NB4 (cell line): ENCODE measurements around the gene CCDC92.

Source experiments
- DNase-seq: peaks from one replicate; pipeline ENCODE4 v3.0.0; 2010; ENCODE audit warnings: low read depth
- H3K4me3 ChIP-seq: one replicate; pipeline ENCODE4 v1.5.1; 2011; ENCODE audit warnings: mild to moderate bottlenecking, low read depth, low read length, moderate library complexity
- MYC ChIP-seq: IDR thresholded peaks from 2 replicates; pipeline ENCODE4 v1.6.1; 2011; ENCODE audit warnings: low read depth, low read length
- POLR2A ChIP-seq: IDR thresholded peaks from 2 replicates; pipeline ENCODE4 v1.6.1; 2011; ENCODE audit warnings: mild to moderate bottlenecking; ENCODE audit not compliant: insufficient read length; ENCODE audit errors: extremely low read depth
- TF ChIP-seq, protein P1 (sequence below): IDR thresholded peaks from one replicate; pipeline ENCODE4 v1.5.1; 2012; ENCODE audit warnings: low read depth, low read length
- TF ChIP-seq, protein P2 (sequence below): IDR thresholded peaks from 2 replicates; pipeline ENCODE4 v1.6.1; 2011; ENCODE audit warnings: low read depth, low read length

Gene CCDC92, protein sequence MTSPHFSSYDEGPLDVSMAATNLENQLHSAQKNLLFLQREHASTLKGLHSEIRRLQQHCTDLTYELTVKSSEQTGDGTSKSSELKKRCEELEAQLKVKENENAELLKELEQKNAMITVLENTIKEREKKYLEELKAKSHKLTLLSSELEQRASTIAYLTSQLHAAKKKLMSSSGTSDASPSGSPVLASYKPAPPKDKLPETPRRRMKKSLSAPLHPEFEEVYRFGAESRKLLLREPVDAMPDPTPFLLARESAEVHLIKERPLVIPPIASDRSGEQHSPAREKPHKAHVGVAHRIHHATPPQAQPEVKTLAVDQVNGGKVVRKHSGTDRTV

DNA sequence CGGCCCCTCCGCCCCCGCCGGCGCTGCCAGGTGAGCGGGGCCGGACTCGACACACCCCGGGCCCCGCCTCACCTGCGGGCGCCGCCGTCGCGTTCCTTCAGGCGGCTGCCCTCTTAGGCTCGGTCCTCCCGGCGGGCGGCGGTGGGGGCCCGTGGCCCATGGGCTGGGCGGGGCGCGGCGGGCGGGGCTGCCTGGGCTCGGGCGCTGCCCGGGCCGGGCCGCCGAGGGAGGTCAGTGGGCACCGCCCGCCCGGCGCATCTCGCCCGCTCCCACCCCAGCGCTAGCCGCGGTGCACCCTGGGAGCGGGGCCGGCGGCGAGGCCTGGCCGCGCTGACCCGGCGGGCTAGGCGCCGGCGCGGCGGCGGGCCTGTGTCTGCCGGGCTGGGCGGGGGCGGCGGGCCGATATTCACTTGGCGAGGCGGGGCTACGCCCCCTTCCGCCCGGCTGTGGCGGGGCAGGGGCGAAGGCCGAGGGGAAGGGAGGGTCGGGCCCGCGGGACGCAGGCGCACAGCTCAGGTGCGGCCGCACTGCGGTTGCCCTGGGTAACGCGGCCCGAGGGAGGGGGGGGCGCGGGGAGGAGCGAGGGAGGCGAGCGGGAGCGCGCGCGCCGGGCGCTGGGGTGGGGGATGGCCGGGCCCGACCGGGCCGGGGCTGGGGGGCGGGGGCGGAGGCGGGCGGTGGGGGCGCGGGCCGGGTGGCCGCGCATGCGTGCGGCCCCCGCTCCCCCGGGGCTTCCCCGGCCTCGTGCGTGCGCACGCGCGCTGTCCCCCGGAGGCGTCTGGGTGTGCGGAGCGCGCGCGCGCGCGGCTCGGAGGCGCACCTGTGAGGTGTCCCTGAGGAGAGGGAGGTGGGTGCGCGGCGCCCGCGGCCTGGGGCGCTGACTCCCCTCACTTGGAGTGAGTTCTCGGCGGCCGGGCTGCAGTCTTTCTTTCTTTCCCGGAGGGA lies at the start of gene CCDC92, which contains the start of gene ZNF664:
CCDC92 (minus strand) TSS at position 375 of the 945 bp plus-strand sequence. CDS start 28,526 bp downstream, outside the sequence.
ZNF664 (plus strand) TSS at position 759 of the 945 bp plus-strand sequence. CDS start 38,930 bp downstream, outside the sequence.
- TF ChIP-seq MYC (peak; percentile 78), POLR2A (peak; percentile 73)
- TF ChIP-seq, protein P1, sequence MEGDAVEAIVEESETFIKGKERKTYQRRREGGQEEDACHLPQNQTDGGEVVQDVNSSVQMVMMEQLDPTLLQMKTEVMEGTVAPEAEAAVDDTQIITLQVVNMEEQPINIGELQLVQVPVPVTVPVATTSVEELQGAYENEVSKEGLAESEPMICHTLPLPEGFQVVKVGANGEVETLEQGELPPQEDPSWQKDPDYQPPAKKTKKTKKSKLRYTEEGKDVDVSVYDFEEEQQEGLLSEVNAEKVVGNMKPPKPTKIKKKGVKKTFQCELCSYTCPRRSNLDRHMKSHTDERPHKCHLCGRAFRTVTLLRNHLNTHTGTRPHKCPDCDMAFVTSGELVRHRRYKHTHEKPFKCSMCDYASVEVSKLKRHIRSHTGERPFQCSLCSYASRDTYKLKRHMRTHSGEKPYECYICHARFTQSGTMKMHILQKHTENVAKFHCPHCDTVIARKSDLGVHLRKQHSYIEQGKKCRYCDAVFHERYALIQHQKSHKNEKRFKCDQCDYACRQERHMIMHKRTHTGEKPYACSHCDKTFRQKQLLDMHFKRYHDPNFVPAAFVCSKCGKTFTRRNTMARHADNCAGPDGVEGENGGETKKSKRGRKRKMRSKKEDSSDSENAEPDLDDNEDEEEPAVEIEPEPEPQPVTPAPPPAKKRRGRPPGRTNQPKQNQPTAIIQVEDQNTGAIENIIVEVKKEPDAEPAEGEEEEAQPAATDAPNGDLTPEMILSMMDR: peak; percentile 6
- TF ChIP-seq, protein P2, sequence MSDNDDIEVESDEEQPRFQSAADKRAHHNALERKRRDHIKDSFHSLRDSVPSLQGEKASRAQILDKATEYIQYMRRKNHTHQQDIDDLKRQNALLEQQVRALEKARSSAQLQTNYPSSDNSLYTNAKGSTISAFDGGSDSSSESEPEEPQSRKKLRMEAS: peak; percentile 69
- DNase-seq: peak; percentile 96
- peak within 1 kb of the TSS; percentile 70 for H3K4me3 ChIP-seq

DNA sequence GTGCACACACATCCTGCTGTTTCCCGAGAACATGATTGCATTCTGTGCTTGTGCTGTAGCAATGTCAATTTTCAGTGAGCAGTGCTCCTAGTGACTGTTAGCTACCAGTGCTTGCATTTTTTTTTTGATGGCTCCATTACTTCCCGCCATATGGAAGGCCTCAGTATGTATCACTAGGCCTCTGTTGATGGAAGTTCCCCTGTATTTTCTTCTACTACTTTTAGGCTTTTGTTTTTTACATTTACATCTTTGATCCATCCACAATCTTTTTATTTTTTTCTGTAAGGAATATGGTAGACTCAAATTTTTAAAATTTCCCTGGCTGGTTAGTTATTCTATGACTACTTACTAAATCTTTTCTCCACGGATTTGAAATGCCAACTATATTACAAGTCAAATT lies 49.5 kb upstream of the CCDC92 start:
- no peak for DNase-seq
- TF ChIP-seq POLR2A (no peak), MYC (no peak)
- TF ChIP-seq, protein P2: no peak
- TF ChIP-seq, protein P1: no peak
- no peak overlapping the region for H3K4me3 ChIP-seq

DNA sequence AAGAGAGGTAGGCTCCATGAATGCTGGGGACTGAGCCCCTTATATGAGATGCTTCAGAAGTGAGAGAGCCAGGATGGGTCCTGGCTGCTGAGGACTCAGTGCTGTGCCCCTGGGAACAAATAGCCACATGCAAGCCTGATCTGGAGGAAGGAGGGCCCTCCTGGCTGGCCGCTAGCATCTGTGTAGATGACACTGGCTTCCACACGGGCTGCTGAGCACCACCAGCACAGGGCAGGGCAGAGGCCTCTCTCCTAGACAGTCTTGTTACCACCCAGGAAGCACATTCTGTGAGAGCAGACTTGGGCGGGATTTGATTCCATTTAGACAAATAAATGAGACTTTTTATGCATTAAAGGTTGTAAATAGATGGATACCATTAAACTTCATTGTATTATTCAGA lies 48.4 kb upstream of the CCDC92 start:
- H3K4me3 ChIP-seq: no peak overlapping the region
- TF ChIP-seq, protein P1: no peak
- TF ChIP-seq, protein P2: no peak
- TF ChIP-seq POLR2A (no peak), MYC (no peak)
- no peak for DNase-seq

DNA sequence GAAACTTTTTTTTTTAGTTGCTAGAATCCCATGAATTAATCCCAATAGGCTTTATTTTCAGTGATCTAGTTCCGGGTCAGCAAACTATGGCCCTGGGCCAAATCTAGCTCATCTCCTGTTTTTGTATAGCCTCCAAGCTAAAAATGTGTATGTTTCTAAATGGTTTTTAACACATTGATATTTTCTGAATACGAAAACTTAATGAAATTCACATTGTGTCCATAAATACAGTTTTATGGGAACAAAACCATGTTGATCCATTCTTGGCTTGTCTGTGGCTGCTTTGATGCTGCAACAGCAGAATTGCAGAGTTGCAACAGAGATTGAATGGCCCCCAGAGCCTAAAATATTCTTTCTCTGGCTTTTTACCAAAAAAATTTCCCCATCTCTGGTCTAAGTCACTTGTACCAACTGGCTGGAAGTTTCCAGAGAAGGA lies 47.9 kb upstream of the CCDC92 start:
- TF ChIP-seq, protein P2: no peak
- no peak overlapping the region for H3K4me3 ChIP-seq
- no peak for DNase-seq

DNA sequence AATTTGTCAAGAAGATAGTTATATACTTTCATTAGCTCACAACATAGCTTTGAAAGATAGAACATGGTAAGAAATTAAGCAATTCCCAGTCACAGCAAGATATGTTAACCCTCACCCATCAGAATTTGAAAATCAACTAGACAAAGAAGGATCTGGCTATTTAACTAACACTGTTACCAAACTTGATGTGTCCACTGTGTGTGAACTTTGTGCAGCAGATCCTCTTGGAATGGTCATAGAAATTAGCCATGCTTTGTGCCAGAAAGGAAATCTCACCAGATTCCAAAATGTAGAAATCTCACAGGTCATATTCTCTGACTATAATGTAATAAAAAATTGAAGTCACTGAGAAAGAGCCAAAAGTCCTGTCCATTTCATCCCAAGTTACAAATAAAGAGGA lies 46.5 kb upstream of the CCDC92 start:
- H3K4me3 ChIP-seq: no peak overlapping the region
- TF ChIP-seq, protein P2: no peak
- no peak for TF ChIP-seq POLR2A
- no peak for TF ChIP-seq MYC
- TF ChIP-seq, protein P1: no peak
- no peak for DNase-seq
